OCI-M1 (cell line): Measurements from ENCODE around the gene EPAS1.

Experiments
- DNase-seq: peaks from one replicate; lab custom pipeline; 2025; lab: John Stamatoyannopoulos, UW

Gene EPAS1

GRCh38 chr2:46302005-46302695 lies 4.9 kb downstream of the EPAS1 start:
- no peak for DNase-seq

DNA sequence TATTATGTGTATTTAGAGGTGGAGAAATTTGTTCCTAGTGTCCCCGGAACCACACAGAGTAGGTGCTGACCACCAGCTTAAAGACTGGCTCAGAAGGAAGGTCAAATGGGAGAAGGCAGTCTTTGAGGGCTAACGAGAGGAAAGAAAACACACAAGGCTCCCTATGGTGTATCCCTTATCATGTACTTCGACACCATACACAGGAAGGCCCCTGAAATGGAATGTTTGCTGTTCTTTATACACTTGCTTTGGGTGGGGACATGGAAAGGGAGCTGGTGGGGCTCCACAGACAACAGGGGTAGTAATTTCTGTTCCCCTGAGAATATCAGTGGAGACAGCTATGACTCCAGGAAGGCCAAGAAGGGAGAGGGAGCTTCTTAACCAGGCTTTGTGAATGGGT lies 6.0 kb downstream of the EPAS1 start:
- no peak for DNase-seq

DNA sequence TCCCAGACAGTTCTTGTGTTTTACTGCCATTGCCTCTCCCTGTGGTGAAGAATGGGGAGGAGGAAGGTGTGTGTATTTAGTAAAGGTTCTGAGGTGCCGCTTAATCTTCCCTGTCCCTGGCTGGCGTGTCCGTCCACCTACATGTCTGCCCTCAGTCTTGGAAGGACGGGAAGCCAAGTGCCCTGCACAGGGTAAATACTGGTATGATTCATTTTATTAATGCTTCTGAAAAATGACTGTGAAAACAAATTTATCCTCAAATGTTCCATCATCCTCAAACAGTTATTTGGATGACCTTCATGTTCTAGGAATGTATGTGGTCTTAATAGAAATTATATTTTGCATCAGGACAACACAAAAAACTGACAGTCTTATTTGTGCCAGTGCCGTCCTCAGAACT lies 6.6 kb downstream of the EPAS1 start:
- no peak for DNase-seq

DNA sequence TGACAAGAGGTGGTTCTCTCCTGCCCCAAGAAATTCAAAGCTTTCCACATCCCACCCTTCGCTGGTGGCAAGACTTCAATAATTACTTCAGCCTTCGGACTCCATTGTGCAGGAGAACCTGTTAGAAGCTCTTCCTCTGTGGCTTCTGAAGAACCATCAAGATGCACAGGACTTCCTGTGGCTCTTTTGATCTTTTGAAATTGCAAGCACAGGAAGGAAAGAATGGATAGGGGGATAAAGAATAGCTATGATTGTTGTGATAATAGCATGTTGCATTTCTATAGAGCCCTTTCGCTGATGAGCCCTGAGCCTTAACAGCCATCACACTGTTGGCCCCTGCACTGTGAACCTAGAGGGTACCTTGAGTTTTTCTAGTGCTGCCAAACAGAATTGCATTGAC lies 7.4 kb downstream of the EPAS1 start:
- no peak for DNase-seq

- DNase-seq: no peak
Measured at GRCh38 chr2:46305187-46305586, 8.0 kb downstream of the EPAS1 start.

DNA sequence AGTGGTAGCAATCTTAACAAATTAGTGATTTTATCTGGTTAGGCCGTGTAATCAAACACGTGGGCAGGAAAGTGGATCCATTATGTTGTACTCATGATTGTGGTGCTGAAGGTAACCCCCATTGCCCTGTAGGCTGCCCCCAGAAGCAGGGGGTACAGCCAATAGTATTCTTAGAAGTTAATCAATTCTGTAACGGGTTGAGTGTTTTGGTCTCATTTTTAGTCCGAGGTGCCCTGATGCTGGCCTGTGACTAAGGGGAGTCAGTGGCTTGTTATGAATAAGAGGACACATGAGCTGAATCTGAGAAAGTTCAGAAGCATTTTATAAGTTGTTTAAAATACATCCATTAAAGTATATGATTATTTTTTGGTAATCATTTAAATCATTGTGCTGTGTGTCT lies 8.6 kb downstream of the EPAS1 start:
- DNase-seq: no peak

DNA sequence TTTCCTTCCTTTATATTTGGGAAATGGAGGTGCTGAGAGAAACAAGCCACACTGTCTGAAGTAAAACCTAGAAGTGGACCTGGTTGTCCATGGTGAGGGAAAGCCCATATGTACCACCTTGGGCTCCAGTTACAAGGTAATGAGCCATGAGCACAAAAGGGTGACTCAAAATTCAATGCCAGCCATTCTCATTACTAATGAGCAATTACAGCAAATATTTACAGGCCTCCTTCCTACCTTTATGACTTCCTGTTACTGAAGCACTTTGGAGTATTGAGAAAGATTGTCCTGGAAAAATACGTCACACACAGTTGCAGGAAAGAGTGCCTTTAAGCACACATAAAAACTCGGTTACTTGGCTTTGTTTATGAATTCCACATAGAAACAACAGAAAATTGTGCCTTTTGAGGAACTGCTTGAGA lies 9.1 kb downstream of the EPAS1 start:
- DNase-seq: no peak

GRCh38 chr2:46306988-46307655 lies 9.9 kb downstream of the EPAS1 start:
- DNase-seq: no peak

GRCh38 chr2:46308081-46308480 lies 10.9 kb downstream of the EPAS1 start:
- DNase-seq: no peak

- peak; percentile 57 for DNase-seq
Measured at GRCh38 chr2:46308629-46309028, 11.4 kb downstream of the EPAS1 start.

DNA sequence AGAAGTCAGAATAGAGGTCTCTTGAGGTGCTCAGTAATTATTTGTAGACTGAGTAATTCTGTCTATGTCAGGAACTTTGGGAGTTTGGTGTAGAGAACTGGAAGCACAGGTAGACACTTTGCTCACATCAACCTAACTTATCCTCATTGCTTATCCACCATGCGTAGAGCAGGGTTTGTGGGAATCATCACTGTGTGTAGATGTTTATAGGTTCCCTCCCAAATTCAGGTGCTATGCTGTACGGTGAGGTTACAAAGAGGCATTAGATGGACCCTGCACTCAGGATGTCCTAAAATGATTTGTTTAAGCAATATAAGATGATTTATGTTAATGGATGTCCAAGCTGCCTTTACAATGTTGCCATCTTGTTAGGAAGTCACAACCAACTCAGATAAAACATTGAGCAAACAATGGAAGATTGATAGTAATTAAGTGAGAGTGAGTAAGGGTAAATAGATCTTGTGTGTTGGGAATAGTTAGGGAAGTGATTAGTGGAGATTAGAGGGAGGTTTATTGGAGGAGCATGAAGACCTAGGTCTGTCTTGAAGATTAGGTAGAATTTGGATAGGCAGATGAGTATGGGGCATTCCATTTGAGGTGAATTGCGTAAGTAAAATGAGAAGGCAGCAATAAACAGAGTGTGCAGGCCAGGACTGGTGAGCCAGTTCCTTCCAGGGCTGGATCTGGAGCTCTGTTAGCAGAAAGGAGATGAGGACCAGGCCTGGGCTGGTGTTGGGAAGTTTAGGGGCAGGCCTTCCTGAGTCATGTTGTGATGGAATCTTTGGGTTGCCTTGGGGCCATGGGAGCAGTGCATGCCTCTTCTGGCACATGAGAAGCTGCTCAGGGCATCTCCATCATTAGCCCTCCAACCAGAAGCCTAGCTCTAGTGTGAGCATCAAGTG lies 12.1 kb downstream of the EPAS1 start:
- DNase-seq: no peak

DNA sequence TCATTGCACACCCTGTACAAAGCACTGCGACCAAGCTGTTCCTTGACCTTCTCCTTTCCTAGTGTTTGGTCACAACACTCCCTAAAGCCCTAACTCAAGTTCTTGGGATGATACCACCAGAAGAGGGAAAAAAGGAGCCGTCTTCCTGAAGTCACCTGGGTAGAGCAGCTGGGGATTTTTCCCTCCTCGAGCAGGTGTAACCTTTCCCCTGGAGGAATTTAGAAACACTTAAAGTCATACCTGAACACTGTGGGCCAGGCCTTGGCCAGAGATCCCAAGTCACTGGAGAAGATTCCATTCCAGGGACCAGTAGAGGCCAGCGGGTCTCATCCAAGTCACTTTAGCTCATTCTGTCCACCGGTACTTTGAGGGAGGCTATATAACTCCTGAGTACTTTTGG lies 13.2 kb downstream of the EPAS1 start:
- DNase-seq: no peak

DNA sequence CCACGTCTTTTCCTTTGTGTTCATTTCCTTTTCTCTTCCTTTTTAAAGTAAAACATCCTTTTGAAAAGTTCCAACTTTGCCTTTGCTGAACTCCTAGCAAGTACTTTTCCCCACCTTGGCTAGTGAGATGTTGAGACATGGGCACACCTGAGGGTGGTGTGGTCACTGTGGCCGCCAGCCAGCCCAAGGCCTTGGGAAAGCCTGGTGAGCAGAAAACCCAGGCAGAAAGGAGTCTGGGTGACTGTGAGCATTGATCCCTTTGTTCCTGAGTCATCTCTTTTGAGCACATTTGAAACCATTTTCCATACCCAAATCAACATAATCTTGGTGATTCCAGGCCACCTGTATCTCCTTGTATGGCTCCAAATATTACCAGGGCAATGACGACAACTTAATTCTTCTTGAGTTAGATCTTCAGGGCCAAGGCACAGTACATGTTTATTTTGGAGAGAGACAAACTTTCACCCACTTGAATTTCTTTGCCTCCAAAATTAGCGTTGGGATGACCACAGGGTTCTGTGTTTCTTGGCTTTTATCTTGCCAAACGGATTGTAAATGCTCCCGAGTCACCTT lies 14.5 kb downstream of the EPAS1 start:
- no peak for DNase-seq

- no peak for DNase-seq
Measured at GRCh38 chr2:46313063-46313462, 15.9 kb downstream of the EPAS1 start.

- DNase-seq: no peak
Measured at GRCh38 chr2:46314065-46314835, 17.0 kb downstream of the EPAS1 start.

- DNase-seq: peak; percentile 53
Measured at GRCh38 chr2:46315103-46315890, 18.1 kb downstream of the EPAS1 start.

DNA sequence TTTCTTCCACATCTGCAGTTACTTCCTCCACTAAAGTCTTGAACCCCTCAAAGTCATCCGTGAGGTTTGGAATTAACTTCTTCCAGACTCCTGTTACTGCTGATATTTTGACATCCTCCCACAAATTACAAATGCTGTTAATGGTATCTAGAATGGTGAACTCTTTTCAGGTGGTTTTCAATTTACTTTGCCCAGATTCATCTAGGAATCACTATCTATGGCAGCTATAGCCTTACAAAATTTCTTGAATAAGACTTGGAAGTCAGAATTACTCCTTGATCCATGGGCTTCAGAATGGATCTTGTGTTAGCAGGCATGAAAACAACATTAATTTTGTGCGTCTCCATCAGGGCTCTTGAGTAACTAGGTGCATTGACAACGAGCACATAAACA lies 19.9 kb downstream of the EPAS1 start:
- no peak for DNase-seq

DNA sequence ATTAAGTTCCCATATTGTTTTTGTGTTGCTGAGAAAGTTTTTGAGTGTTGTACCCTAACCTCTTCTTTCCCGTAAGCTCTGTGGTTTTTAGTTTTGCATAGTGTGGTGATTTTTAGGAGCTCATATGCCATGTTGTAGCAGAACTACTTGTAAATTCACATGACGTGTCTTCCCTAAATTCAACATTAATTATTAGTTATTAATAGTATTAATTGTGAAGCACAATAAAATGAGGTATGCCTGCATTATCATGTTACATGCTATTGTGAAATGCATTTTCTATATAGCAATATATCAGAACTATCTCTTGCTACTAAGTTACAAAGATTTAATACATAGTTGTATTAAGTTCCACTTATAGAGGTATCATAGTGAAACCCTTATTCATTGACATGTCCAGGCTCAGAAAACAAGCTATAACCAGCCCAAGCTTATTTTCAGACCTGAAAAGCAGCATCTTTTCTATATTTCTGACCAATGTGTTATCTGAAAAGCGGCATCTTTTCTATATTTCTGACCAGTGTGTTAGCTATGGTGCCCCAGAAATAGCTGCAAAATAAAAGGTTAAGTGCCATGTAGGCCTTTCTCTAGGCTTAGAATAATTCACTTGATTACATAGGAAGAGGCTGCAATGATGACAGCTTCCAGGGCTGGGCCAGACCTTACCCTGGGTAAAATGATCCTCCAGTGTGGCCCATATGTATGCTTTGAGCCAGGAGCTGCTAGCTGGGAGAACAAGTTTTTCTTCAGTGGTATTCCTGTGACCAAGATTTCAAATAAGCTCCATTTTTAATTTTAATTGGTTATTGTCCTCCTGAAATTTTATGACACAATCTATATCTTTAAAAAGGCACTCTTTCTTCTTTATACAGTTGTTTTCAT lies 21.6 kb downstream of the EPAS1 start:
- DNase-seq: no peak

- no peak for DNase-seq
Measured at GRCh38 chr2:46319711-46320110, 22.5 kb downstream of the EPAS1 start.

DNA sequence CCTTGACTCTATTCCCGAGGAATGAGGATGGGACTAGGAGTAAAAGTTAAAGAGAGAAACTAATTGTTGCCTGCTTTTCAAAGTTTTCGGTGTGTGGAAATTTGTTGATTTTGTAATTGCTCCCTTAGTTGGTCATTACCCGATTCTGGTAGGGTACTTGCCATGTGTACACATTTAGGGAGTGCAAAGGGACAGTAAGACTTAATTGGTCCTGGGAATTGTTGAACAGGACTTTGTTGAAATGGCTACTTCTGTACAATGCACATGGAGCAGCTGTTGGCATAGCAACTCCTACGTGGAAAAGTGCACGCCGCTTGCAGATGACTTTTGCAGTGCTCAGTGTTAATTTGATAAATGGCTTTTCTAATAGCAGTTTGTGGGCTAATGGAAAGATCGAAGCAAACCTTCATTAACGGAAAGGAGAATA lies 22.9 kb downstream of the EPAS1 start:
- no peak for DNase-seq
